A549 treated with Mapracorat at 1 μM for 4 hours (cell line): ENCODE results near the gene PABPC1L. TPM values are rescaled to one million over a fixed set of nuclear protein-coding genes. Genes with fewer than 3 reads are reported as not detected.

ENCODE experiments used
- total RNA-seq: library from RNA; stranded (reverse); fragments of 200-300 nt; extraction: Qiagen RNA extraction; gene quantifications from 5 replicates; pipeline ENCODE4 v1.2.3, GENCODE V29; 2022

Gene PABPC1L
- total RNA-seq = 11.4 to 20.6 TPM (median 15.7 TPM) in 5 replicates

GRCh38 chr20:44909872-44910689 is at the start of gene PABPC1L:
PABPC1L (plus strand) TSS chr20:44910060; CDS start chr20:44910144, 84 bp downstream.

DNA sequence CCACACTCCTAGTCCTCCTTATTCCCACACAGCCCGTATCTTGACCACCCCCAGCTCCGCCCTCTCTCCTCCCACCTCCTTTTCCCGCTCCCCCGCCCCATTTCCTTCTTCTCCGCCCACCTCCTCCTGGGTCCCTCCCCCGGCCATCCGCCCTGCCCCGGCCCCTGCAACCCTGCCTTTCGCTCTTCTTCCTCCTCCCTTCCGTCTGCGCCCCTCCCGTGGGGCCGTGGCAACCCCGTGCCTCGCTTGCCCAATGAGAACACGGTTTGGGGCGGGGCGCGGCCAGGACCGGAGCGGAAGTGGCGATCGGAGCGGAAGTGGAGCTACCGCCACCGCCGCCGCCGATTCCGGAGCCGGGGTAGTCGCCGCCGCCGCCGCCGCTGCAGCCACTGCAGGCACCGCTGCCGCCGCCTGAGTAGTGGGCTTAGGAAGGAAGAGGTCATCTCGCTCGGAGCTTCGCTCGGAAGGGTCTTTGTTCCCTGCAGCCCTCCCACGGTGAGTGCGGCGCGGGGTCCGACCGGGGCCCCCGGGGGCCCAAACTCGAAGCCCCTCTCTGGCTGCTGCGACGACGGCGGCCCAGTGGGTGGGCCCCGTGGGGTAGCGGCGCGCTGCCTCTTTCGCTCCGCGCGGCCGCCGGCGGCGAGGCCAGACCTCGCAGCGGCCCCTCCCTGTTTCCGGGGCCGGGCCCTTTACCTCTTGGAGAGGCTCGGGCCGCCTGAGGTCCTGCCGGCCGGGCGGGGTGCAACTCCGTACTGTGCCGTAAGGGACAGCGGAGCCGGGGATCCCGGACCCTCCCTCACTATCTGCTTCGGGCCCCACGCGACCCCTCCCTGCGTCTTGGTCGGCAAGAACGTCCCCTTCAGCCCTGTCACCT is 24.2 kb upstream of the PABPC1L start, which contains the start of gene YWHAB:
Gene YWHAB (plus strand): TSS at position 314 of the 874 bp plus-strand sequence. CDS start 15,829 bp downstream, outside the sequence.

GRCh38 chr20:44960103-44960852 is 50.4 kb downstream of the PABPC1L start, which contains the start of gene TOMM34:
TOMM34 (minus strand) TSS chr20:44960397; CDS start chr20:44960333, 64 bp downstream.

GRCh38 chr20:44966030-44966961 is 56.4 kb downstream of the PABPC1L start, which contains the start of gene STK4:
STK4 (plus strand) TSS chr20:44966512; CDS start chr20:44966569, 57 bp downstream.

Other genes starting within 250 kb of the PABPC1L start
- 25.9 to 39.9 TPM (median 27.5 TPM) in 5 replicates for gene CCN5, start 194.7 kb upstream of the PABPC1L start, total RNA-seq
- gene KCNK15, start 164.2 kb upstream of the PABPC1L start, total RNA-seq = 0.45 to 0.87 TPM (median 0.54 TPM) in 5 replicates
- 1.3 to 2.0 TPM (median 1.6 TPM) in 5 replicates for gene RIMS4, start 99.5 kb upstream of the PABPC1L start, total RNA-seq
- gene YWHAB, start 24.4 kb upstream of the PABPC1L start, total RNA-seq = 187 to 204 TPM (median 194 TPM) in 5 replicates
- gene TOMM34, start 50.3 kb downstream of the PABPC1L start, total RNA-seq = 38.6 to 46.0 TPM (median 39.2 TPM) in 5 replicates
- gene STK4, start 56.5 kb downstream of the PABPC1L start, total RNA-seq = 11.7 to 14.0 TPM (median 13.0 TPM) in 5 replicates
- gene KCNS1, start 191.1 kb downstream of the PABPC1L start, total RNA-seq = not detected in 5 replicates
- not detected in 5 replicates for gene WFDC5, start 205.1 kb downstream of the PABPC1L start, total RNA-seq
- not detected in 5 replicates for gene WFDC12, start 214.4 kb downstream of the PABPC1L start, total RNA-seq